ENCODE measurements around the gene SYTL4. TPM values are rescaled to one million over a fixed set of nuclear protein-coding genes. Genes with fewer than 3 reads are reported as not detected.

SYTL4 gene
- total RNA-seq, 2 donors from 2014 or later = 30.4 to 30.7 TPM

DNA sequence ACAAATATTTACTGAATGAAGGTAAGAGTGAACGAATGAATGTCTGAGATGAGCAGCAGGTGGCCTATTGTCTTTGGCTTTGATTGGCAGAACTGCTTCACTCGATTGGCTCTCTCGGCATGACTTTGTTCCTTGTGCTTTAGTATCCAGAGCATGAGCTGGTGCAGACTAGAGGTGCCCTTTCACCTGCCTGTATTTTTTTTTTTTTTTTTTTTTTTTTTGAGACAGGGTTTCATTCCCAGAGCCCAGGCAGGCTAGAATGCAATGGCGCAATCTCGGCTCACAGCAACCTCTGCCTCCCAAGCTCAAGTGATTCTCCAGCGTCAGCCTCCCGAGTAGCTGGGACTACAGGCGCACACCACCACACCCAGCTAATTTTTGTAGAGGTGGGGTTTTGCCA is 49.0 kb downstream of the SYTL4 start:
- H3K27ac ChIP-seq = no peak overlapping the region
- H3K4me1 ChIP-seq = no peaks in the 10 kb centered on the region
- no peak overlapping the region for H3K9ac ChIP-seq (ENCODE audit: low read depth in 2 of 2, low read length in 2 of 2)
- H3K4me3 ChIP-seq = no peak overlapping the region
- intact Hi-C loops (cut with DNase I) = no loop called here
- no peaks in the 10 kb centered on the region for H3K9me3 ChIP-seq
- TF ChIP-seq, protein P1, sequence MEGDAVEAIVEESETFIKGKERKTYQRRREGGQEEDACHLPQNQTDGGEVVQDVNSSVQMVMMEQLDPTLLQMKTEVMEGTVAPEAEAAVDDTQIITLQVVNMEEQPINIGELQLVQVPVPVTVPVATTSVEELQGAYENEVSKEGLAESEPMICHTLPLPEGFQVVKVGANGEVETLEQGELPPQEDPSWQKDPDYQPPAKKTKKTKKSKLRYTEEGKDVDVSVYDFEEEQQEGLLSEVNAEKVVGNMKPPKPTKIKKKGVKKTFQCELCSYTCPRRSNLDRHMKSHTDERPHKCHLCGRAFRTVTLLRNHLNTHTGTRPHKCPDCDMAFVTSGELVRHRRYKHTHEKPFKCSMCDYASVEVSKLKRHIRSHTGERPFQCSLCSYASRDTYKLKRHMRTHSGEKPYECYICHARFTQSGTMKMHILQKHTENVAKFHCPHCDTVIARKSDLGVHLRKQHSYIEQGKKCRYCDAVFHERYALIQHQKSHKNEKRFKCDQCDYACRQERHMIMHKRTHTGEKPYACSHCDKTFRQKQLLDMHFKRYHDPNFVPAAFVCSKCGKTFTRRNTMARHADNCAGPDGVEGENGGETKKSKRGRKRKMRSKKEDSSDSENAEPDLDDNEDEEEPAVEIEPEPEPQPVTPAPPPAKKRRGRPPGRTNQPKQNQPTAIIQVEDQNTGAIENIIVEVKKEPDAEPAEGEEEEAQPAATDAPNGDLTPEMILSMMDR (IDR thresholded peaks at IDR 0.05) = no peak
- H3K27me3 ChIP-seq = no peaks in the 10 kb centered on the region
- no peak for DNase-seq
- no peaks in the 10 kb centered on the region for H3K36me3 ChIP-seq

DNA sequence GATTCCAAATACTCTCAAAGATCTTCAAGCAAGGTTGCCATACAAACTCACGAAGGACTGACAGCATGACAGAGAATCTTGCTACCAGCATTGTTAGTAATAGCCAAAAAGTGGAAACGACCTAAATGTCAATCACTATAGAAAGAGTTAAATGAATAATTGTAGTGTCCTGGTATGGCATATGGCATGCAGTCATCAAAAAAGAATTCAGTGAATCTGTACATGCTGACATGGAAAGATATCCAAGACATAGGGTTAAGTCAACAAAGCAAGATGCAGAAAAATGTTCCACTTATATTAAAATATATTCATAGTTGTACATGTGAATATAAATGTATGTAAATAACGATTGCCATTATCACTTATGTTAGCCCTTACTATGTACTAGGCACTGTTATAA is 50.3 kb downstream of the SYTL4 start:
- intact Hi-C loops (cut with DNase I) = no loop called here
- Histone ChIP-seq H3K27me3 (no peaks in the 10 kb centered on the region), H3K36me3 (no peaks in the 10 kb centered on the region), H3K4me3 (no peak overlapping the region), H3K4me1 (no peaks in the 10 kb centered on the region), H3K9me3 (no peaks in the 10 kb centered on the region), H3K9ac (ENCODE audit: low read depth in 2 of 2, low read length in 2 of 2) (no peak overlapping the region), H3K27ac (no peak overlapping the region)
- TF ChIP-seq, protein P1 (IDR thresholded peaks at IDR 0.05) = no peak
- no peak for DNase-seq

DNA sequence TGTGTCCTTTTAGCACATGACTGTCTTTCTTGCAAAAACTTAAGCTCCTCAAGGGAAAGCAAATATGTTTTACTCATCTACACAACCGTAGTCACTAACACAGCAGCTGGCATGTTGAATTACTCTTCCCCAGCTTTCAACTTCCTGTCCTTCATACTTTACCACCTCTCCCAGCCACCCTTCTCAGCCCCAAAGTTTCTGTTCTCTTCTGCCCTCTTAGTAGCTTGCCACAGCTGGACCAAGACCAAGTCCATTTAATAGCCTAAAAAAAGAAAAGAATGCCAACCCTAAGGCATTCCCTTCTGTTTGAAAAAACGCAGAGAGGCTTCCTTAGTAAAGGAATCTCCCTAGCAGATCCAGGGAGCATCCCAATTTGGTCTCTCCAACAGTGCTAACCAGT is 51.2 kb downstream of the SYTL4 start:
- intact Hi-C loops (cut with DNase I) = no loop called here
- TF ChIP-seq, protein P1 (IDR thresholded peaks at IDR 0.05) = no peak

DNA sequence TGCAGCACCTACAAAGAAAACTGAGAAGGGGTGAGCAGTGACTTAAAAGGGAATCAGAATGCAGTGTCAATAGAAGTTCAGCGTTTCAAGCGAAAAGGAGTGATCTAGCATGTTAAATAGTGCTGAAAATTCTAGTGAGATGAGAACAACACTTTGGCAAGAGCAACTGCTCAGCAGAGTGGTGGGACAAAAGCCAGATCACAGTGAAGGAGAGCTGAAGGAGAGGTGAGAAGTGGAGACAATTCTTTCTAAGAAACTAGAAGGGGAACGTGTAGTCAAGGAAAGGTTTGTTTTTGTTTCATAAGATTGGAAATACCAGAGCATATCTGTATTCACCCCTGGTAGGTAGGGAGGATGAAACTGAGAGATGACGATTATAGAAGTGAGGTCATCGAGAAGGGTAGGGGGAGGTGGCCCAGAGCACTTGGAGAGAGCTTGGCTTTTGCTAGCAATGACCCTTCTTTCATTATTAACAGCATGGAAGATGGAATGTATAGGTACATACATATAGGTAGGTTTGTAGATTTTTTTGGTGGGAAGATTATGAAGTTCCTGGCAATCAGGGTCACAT is 54.2 kb downstream of the SYTL4 start:
- no peak overlapping the region for H3K4me3 ChIP-seq
- H3K27me3 ChIP-seq = no peaks in the 10 kb centered on the region
- no peaks in the 10 kb centered on the region for H3K4me1 ChIP-seq
- TF ChIP-seq, protein P1 (IDR thresholded peaks at IDR 0.05) = no peak
- H3K9me3 ChIP-seq = no peaks in the 10 kb centered on the region
- intact Hi-C loops (cut with DNase I) = no loop called here
- no peak for DNase-seq
- no peaks in the 10 kb centered on the region for H3K36me3 ChIP-seq
- no peak overlapping the region for H3K27ac ChIP-seq
- H3K9ac ChIP-seq (ENCODE audit: low read depth in 2 of 2, low read length in 2 of 2) = no peak overlapping the region

More for the DNA sequence above, 51.2 kb downstream of the SYTL4 start:
- Histone ChIP-seq H3K36me3 (no peaks in the 10 kb centered on the region), H3K4me1 (no peaks in the 10 kb centered on the region), H3K27ac (no peak overlapping the region), H3K9ac (ENCODE audit: low read depth in 2 of 2, low read length in 2 of 2) (no peak overlapping the region), H3K4me3 (no peak overlapping the region), H3K27me3 (no peaks in the 10 kb centered on the region), H3K9me3 (no peaks in the 10 kb centered on the region)
- no peak for DNase-seq

DNA sequence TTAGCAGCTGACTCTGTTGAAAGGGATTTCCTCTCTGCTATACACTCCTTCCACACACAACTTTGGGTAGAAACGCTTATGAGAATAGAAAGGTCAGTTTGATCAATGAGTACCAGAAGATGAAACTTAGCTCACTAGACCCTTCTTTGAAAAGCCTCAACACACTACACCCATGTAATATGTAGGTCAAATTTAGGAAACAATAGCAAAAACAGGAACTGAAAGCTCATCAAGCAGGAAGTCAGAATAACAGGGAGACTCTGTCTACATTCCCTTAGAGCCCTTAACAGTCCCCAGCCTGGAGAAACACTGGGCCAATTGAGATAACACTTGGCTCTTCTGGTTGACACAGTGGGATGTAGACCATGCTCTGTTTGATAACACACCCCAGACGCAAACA is 57.2 kb downstream of the SYTL4 start:
- Histone ChIP-seq H3K27ac (no peak overlapping the region), H3K4me1 (no peaks in the 10 kb centered on the region), H3K9ac (ENCODE audit: low read depth in 2 of 2, low read length in 2 of 2) (no peak overlapping the region), H3K9me3 (no peaks in the 10 kb centered on the region), H3K36me3 (no peaks in the 10 kb centered on the region), H3K4me3 (no peak overlapping the region), H3K27me3 (no peaks in the 10 kb centered on the region)
- TF ChIP-seq, protein P1 (IDR thresholded peaks at IDR 0.05) = no peak
- intact Hi-C loops (cut with DNase I) = no loop called here
- DNase-seq = no peak

Data from colonic mucosa (tissue), 4 donors.